ENCODE data around the gene ITGA3. TPM values are rescaled to one million over a fixed set of nuclear protein-coding genes. Genes with fewer than 3 reads are reported as not detected.
A peak's percentile ranks its signal among the peaks of the same experiment; 100 is the strongest.

Gene ITGA3
- total and polyA plus RNA-seq, 12 donors: 12.5 to 44.2 (median 23.1) TPM

GRCh38 chr17:50109207-50109606, 53.3 kb downstream of the ITGA3 start:
- H3K36me3 ChIP-seq: peaks cover 0 to 64% (median 29%) of the 10 kb centered on the region in 9 donors
- H3K4me3 ChIP-seq: no peak overlapping the region
- DNase-seq (no peak), ATAC-seq (no peak)
- 75 to 83% methylated on average over 7 of the region's 7 CpGs for WGBS, 2 donors
- peaks cover 18 to 50% (median 41%) of the 10 kb centered on the region in 9 donors for H3K4me1 ChIP-seq
- TF ChIP-seq, protein P1, sequence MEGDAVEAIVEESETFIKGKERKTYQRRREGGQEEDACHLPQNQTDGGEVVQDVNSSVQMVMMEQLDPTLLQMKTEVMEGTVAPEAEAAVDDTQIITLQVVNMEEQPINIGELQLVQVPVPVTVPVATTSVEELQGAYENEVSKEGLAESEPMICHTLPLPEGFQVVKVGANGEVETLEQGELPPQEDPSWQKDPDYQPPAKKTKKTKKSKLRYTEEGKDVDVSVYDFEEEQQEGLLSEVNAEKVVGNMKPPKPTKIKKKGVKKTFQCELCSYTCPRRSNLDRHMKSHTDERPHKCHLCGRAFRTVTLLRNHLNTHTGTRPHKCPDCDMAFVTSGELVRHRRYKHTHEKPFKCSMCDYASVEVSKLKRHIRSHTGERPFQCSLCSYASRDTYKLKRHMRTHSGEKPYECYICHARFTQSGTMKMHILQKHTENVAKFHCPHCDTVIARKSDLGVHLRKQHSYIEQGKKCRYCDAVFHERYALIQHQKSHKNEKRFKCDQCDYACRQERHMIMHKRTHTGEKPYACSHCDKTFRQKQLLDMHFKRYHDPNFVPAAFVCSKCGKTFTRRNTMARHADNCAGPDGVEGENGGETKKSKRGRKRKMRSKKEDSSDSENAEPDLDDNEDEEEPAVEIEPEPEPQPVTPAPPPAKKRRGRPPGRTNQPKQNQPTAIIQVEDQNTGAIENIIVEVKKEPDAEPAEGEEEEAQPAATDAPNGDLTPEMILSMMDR (IDR thresholded peaks at IDR 0.05): no peak
- no peaks in the 10 kb centered on the region for H3K27me3 ChIP-seq
- peak overlapping the region in 9 of 10 donors; percentile 28 to 98 (median 95) for H3K27ac ChIP-seq
- intact Hi-C loops (cut with DNase I): no loop called here
- no peaks in the 10 kb centered on the region for H3K9me3 ChIP-seq

- H3K9me3 ChIP-seq: no peaks in the 10 kb centered on the region
- no peaks in the 10 kb centered on the region for H3K27me3 ChIP-seq
- ATAC-seq (no peak), DNase-seq (no peak)
- TF ChIP-seq, protein P1 (IDR thresholded peaks at IDR 0.05): no peak
- peaks cover 0 to 58% (median 27%) of the 10 kb centered on the region in 9 donors for H3K36me3 ChIP-seq
- intact Hi-C loops (cut with DNase I): loop anchor here in 3 of 10 donors (5.0 to 10.0 kb wide), 2 partner anchors 55 to 58 kb away; partner anchors contain the start of gene SGCA (in 3 of the 3)
- H3K4me3 ChIP-seq: no peak overlapping the region
- WGBS, 2 donors: 81 to 82% methylated on average over 19 of the region's 19 CpGs
- H3K27ac ChIP-seq: peak overlapping the region in 9 of 10 donors; percentile 87 to 98 (median 95)
- peaks cover 19 to 55% (median 41%) of the 10 kb centered on the region in 9 donors for H3K4me1 ChIP-seq
These were observed 53.9 kb downstream of the ITGA3 start for GRCh38 chr17:50109785-50110184.

GRCh38 chr17:50110591-50111349, 54.9 kb downstream of the ITGA3 start:
- no peaks in the 10 kb centered on the region for H3K9me3 ChIP-seq
- H3K4me1 ChIP-seq: peaks cover 21 to 64% (median 41%) of the 10 kb centered on the region in 9 donors

More at GRCh38 chr17:50110591-50111349, 54.9 kb downstream of the ITGA3 start:
- Histone ChIP-seq H3K27ac (peak overlapping the region; percentile 87 to 99 (median 95)), H3K4me3 (no peak overlapping the region), H3K36me3 (peaks cover 0 to 52% (median 21%) of the 10 kb centered on the region in 9 donors), H3K27me3 (peaks cover 0 to 9% (median 0%) of the 10 kb centered on the region in 7 donors)
- ATAC-seq: peak; percentile 18 to 72 (median 62)
- 53 to 60% methylated on average over 19 of the region's 19 CpGs for WGBS, 2 donors
- peak; percentile 61 to 68 for DNase-seq
- TF ChIP-seq, protein P1 (IDR thresholded peaks at IDR 0.05): no peak
- intact Hi-C loops (cut with DNase I): loop anchor here in 3 of 10 donors (5.0 to 10.0 kb wide), 2 partner anchors 54 to 57 kb away; partner anchors contain the start of gene SGCA (in 3 of the 3)

Measured in heart right ventricle (tissue), 16 donors.